ENCODE data around the gene CTCF. TPM values are rescaled to one million over a fixed set of nuclear protein-coding genes. Genes with fewer than 3 reads are reported as not detected.
A peak's percentile ranks its signal among the peaks of the same experiment; 100 is the strongest.

Gene CTCF
- total and polyA plus RNA-seq, 10 of the 15 experiments (the other 5 are each of a cell fraction or from before 2014, with no cell fraction given) = 9.1 to 55.0 (median 41.8) TPM

GRCh38 chr16:67667817-67668494 lies 105.6 kb downstream of the CTCF start (continued):
- TF ChIP-seq BCL11A (IDR thresholded peaks at IDR 0.05; ENCODE audit: low read depth, low read length) (no peak), KDM1A (IDR thresholded peaks at IDR 0.05; ENCODE audit: borderline replicate concordance) (no peak), FOS (IDR thresholded peaks at IDR 0.05; ENCODE audit: borderline replicate concordance, extremely low read depth, insufficient read length) (no peak), EED (IDR thresholded peaks at IDR 0.05; ENCODE audit: low read depth) (0 out of 2 replicates have a peak, but pooled peaks have one; percentile 21), ZSCAN29 (IDR thresholded peaks at IDR 0.05) (no peak), HDGF (IDR thresholded peaks at IDR 0.05) (peak; percentile 55; the same call in 1 of the 2 replicates), IKZF2 (IDR thresholded peaks at IDR 0.05) (no peak; a peak in 1 of 4 replicates), CBX3 (IDR thresholded peaks at IDR 0.05; ENCODE audit: borderline replicate concordance, low read depth) (no peak), ZNF592 (IDR thresholded peaks at IDR 0.05) (no peak), ZNF274 (IDR thresholded peaks at IDR 0.05; ENCODE audit: insufficient read depth, insufficient read length) (no peak), BMI1 (IDR thresholded peaks at IDR 0.05; ENCODE audit: borderline replicate concordance) (no peak), REST (IDR thresholded peaks at IDR 0.05; ENCODE audit: low read depth, low read length) (no peak), IKZF1 (conservative IDR thresholded peaks at IDR 0.05) (peak; percentile 18; the same call in 1 of the 2 replicates), ETV6 (conservative IDR thresholded peaks at IDR 0.05 in 1 of 2, IDR thresholded peaks at IDR 0.05 in 1 of 2; ENCODE audit: borderline replicate concordance in 1 of 2, low read depth in 1 of 2) (no peak), SMARCA5 (IDR thresholded peaks at IDR 0.05) (peak; percentile 57; the same call in 1 of the 2 replicates)
- TF ChIP-seq, protein P1, sequence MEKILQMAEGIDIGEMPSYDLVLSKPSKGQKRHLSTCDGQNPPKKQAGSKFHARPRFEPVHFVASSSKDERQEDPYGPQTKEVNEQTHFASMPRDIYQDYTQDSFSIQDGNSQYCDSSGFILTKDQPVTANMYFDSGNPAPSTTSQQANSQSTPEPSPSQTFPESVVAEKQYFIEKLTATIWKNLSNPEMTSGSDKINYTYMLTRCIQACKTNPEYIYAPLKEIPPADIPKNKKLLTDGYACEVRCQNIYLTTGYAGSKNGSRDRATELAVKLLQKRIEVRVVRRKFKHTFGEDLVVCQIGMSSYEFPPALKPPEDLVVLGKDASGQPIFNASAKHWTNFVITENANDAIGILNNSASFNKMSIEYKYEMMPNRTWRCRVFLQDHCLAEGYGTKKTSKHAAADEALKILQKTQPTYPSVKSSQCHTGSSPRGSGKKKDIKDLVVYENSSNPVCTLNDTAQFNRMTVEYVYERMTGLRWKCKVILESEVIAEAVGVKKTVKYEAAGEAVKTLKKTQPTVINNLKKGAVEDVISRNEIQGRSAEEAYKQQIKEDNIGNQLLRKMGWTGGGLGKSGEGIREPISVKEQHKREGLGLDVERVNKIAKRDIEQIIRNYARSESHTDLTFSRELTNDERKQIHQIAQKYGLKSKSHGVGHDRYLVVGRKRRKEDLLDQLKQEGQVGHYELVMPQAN (conservative IDR thresholded peaks at IDR 0.05) = no peak
- TF ChIP-seq, protein P2, sequence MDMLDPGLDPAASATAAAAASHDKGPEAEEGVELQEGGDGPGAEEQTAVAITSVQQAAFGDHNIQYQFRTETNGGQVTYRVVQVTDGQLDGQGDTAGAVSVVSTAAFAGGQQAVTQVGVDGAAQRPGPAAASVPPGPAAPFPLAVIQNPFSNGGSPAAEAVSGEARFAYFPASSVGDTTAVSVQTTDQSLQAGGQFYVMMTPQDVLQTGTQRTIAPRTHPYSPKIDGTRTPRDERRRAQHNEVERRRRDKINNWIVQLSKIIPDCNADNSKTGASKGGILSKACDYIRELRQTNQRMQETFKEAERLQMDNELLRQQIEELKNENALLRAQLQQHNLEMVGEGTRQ (IDR thresholded peaks at IDR 0.05; ENCODE audit: borderline replicate concordance, low read depth, low read length) = no peak
- TF ChIP-seq, protein P3, sequence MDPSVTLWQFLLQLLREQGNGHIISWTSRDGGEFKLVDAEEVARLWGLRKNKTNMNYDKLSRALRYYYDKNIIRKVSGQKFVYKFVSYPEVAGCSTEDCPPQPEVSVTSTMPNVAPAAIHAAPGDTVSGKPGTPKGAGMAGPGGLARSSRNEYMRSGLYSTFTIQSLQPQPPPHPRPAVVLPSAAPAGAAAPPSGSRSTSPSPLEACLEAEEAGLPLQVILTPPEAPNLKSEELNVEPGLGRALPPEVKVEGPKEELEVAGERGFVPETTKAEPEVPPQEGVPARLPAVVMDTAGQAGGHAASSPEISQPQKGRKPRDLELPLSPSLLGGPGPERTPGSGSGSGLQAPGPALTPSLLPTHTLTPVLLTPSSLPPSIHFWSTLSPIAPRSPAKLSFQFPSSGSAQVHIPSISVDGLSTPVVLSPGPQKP (IDR thresholded peaks at IDR 0.05; ENCODE audit: low read depth, low read length) = no peak
